ENCODE measurements around the gene TMEM186.
"Not testable (repeated sequence)": the region's sequence is repeated elsewhere in the genome, so short reads cannot be mapped to it uniquely, and the experiment has no call there.

The TMEM186 gene

GRCh38 chr16:8768283-8768682 lies 29.2 kb downstream of the TMEM186 start:
- DNase-seq = no peak

GRCh38 chr16:8767176-8767575 lies 30.3 kb downstream of the TMEM186 start:
- DNase-seq = no peak

GRCh38 chr16:8764525-8765250 lies 32.8 kb downstream of the TMEM186 start:
- no peak for DNase-seq

- DNase-seq = no peak
Observed at GRCh38 chr16:8763899-8764298, 33.5 kb downstream of the TMEM186 start.

- no peak for DNase-seq
Observed at GRCh38 chr16:8763083-8763482, 34.4 kb downstream of the TMEM186 start.

- DNase-seq = no peak
Observed at GRCh38 chr16:8762254-8762653, 35.2 kb downstream of the TMEM186 start.

GRCh38 chr16:8761078-8761477 lies 36.4 kb downstream of the TMEM186 start:
- DNase-seq = no peak

- DNase-seq = no peak
Observed at GRCh38 chr16:8760021-8760420, 37.4 kb downstream of the TMEM186 start.

- no peak for DNase-seq
Observed at GRCh38 chr16:8758022-8758421, 39.4 kb downstream of the TMEM186 start.

- no peak for DNase-seq
Observed at GRCh38 chr16:8756755-8757154, 40.7 kb downstream of the TMEM186 start.

GRCh38 chr16:8753416-8754054 lies 43.9 kb downstream of the TMEM186 start:
- DNase-seq = no peak

GRCh38 chr16:8752706-8753105 lies 44.7 kb downstream of the TMEM186 start:
- no peak for DNase-seq

GRCh38 chr16:8751481-8752311 lies 45.7 kb downstream of the TMEM186 start:
- no peak for DNase-seq

- not testable (repeated sequence) for DNase-seq
Observed at GRCh38 chr16:8748944-8749343, 48.5 kb downstream of the TMEM186 start.

Data from CD4-positive, alpha-beta T cell treated with Interleukin-17A for 4 hours (primary cell).